AG04449 (cell line): ENCODE data around the gene SYP.

Experiments
- CTCF ChIA-PET: fragments of 350-600 bp; formaldehyde crosslinking; extraction: SDS; loops from one replicate; lab custom pipeline; 2021; ENCODE audit warnings: antibody characterized with exemption; lab: Yijun Ruan, JAX
- POLR2A ChIA-PET: fragments of 400-600, 350-600 bp; formaldehyde crosslinking; extraction: SDS; loops from one replicate; lab custom pipeline; 2020; ENCODE audit warnings: antibody characterized with exemption, inconsistent platforms; lab: Yijun Ruan, JAX
- DNase-seq: peaks from one replicate; pipeline ENCODE4 v3.0.0-alpha.2; 2010; ENCODE audit warnings: low read depth, low spot score
- H3K4me3 ChIP-seq: 2 replicates; pipeline ENCODE4 v1.5.1; 2011; ENCODE audit warnings: low read depth, mild to moderate bottlenecking, control low read depth, low read length
- TF ChIP-seq, protein P1 (sequence below): IDR thresholded peaks from one replicate; pipeline ENCODE4 v1.5.1; 2011; ENCODE audit warnings: mild to moderate bottlenecking, moderate library complexity, low read length, control low read depth, inconsistent platforms; ENCODE audit not compliant: insufficient read depth; ENCODE audit errors: missing control alignments

SYP gene

GRCh38 chrX:49199315-49199595 lies 738 bp downstream of the SYP start:
- TF ChIP-seq, protein P1, sequence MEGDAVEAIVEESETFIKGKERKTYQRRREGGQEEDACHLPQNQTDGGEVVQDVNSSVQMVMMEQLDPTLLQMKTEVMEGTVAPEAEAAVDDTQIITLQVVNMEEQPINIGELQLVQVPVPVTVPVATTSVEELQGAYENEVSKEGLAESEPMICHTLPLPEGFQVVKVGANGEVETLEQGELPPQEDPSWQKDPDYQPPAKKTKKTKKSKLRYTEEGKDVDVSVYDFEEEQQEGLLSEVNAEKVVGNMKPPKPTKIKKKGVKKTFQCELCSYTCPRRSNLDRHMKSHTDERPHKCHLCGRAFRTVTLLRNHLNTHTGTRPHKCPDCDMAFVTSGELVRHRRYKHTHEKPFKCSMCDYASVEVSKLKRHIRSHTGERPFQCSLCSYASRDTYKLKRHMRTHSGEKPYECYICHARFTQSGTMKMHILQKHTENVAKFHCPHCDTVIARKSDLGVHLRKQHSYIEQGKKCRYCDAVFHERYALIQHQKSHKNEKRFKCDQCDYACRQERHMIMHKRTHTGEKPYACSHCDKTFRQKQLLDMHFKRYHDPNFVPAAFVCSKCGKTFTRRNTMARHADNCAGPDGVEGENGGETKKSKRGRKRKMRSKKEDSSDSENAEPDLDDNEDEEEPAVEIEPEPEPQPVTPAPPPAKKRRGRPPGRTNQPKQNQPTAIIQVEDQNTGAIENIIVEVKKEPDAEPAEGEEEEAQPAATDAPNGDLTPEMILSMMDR, result no peak
- H3K4me3 ChIP-seq, result no peak overlapping the region
- POLR2A ChIA-PET, result no interaction called here
- CTCF ChIA-PET, result no interaction called here
- DNase-seq, result no peak

DNA sequence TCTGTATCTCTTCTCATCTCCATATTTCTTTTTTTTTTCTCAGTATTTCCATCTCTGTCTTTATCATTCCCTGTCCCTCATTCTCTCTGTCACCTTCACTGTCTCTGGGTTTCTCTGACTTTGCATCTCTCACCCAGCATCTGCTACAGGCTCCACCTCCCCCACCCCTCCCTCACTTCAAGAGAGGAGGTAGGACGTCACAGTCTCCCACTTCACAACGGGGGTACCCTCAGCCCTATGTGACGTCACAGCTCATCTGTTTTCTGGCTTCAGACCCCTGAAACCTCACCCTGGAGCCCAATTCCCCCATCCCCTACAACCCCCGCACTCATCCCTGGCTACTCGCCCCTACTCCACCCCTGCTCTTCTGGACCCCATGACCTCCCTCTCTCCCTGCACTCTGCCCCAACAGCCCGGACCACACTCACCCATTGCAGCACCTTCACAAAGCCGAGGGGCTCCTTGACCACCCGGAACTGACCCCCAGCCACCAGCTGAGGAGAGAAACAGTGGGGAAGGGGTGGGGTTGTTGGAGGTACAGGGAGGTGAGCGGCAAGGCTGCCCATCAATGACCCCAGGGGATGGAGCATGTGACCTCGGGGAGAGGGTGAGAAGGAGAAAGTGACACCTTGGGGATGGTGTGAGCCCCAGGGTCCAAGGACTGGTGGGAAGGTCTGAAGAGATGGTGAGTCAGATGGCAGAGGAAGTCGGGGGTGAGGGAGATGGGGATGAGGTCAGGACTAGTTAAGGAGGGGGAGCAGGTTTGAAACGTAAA lies 1.3 kb downstream of the SYP start:
- POLR2A ChIA-PET, result no interaction called here
- DNase-seq, result no peak
- TF ChIP-seq, protein P1, result no peak
- H3K4me3 ChIP-seq, result no peak overlapping the region
- CTCF ChIA-PET, result no interaction called here

DNA sequence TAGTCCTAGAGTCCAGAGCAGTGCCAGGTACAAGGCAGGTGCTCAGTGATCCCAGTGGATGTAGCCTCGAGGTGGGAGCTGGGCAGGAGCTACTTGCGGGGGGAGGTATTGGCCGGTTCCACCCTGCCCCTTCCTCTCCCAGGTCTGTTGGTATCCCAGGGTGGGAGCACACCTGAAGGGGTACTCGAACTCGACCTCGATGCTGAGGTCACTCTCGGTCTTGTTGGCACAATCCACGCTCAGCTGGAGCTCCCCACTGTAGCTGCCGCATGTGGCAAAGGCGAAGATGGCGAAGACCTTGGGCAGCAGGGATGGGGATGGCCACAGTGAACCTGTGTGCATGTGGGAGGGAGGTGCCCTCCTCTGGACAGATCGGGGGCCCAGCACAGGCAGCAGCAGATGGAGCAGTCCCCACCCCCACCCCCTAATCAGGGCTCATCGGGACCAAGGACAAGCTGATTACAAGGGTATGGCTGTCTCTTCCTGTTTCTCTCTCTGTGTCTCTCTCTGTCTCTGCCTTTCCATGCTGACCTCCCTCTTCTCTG lies 2.4 kb downstream of the SYP start:
- H3K4me3 ChIP-seq, result no peak overlapping the region
- CTCF ChIA-PET, result no interaction called here
- no peak for DNase-seq
- TF ChIP-seq, protein P1, result no peak
- POLR2A ChIA-PET, result no interaction called here

DNA sequence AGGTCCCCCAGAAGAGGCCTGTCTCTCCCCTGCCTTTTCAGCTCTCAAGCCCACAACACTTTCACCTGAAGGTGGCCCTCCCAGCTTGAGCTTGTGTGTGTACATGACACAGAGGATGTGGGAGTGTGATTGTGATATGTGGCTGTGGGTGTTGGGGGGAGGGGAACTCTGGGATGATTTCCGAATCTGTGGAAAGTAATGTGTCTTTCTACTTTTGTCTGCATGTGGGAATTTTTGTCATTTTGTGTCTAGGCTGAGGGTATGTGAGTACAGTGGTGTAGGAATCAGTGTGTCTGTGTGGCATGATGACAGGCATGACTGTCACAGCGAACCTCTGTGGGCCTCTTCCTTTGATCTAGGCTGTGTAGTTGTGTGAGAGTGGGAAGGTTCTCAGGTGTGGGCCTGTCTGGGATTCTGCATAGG lies 6.4 kb downstream of the SYP start:
- DNase-seq, result no peak
- TF ChIP-seq, protein P1, result no peak
- CTCF ChIA-PET, result interaction anchor here (0.8 to 2.3 kb wide), 11 partner anchors 8 to 645 kb away, joined by 3 to 8 read pairs (median 3); partner anchors contain the start of gene CCDC22
- POLR2A ChIA-PET, result no interaction called here
- no peak overlapping the region for H3K4me3 ChIP-seq

GRCh38 chrX:49192722-49193328 lies 7.2 kb downstream of the SYP start:
- POLR2A ChIA-PET, result no interaction called here
- DNase-seq, result no peak

GRCh38 chrX:49191574-49192011 lies 8.4 kb downstream of the SYP start:
- ChIA-PET POLR2A (interaction anchor here (0.7 kb wide), 1 partner anchor 28 kb away, joined by 4 read pairs; no protein-coding TSS in a partner anchor), CTCF (interaction anchor here (0.8 to 2.3 kb wide), 6 partner anchors 9 to 647 kb away, joined by 3 to 8 read pairs (median 6); partner anchors contain the start of gene SYP)
- H3K4me3 ChIP-seq, result peak overlapping the region; percentile 71
- no peak for DNase-seq
- TF ChIP-seq, protein P1, result no peak

More at GRCh38 chrX:49192722-49193328, 7.2 kb downstream of the SYP start:
- TF ChIP-seq, protein P1, result peak; percentile 45
- H3K4me3 ChIP-seq, result no peak overlapping the region
- CTCF ChIA-PET, result interaction anchor here (0.8 to 2.3 kb wide), 20 partner anchors 8 to 728 kb away, joined by 3 to 8 read pairs (median 3); partner anchors contain the start of genes CCDC22 and SYP
